ENCODE results near the gene CSPG4. TPM values are rescaled to one million over a fixed set of nuclear protein-coding genes. Genes with fewer than 3 reads are reported as not detected.

CSPG4 gene
- total and polyA plus RNA-seq, 2 of the 8 experiments (the other 6 are each of a cell fraction or from before 2014, with no cell fraction given), result 1.4 to 3.0 TPM

- no peaks in the 10 kb centered on the region for H3K79me2 ChIP-seq (ENCODE audit: control insufficient read depth in 1 of 2, insufficient read depth in 2 of 2, low read length in 2 of 2)
- no peaks in the 10 kb centered on the region for H3K79me1 ChIP-seq (ENCODE audit: low read depth, low read length)
- H4K91ac ChIP-seq (replicated peaks; ENCODE audit: insufficient read length, low read length), result no peak overlapping the region
- H3K9me3 ChIP-seq (ENCODE audit: insufficient read depth in 2 of 2, low read depth in 1 of 2, low read length in 1 of 2), result no peaks in the 10 kb centered on the region
- H3K23ac ChIP-seq (ENCODE audit: insufficient read length), result no peak overlapping the region
- no peaks in the 10 kb centered on the region for H3K27me3 ChIP-seq (replicated peaks in 1 of 4; ENCODE audit: control insufficient read depth in 3 of 4, extremely low read depth in 1 of 4, insufficient read depth in 3 of 4, low read length in 3 of 4)
- H3K56ac ChIP-seq (replicated peaks; ENCODE audit: insufficient read length, low read depth, low read length), result no peak overlapping the region
- H3K36me3 ChIP-seq (ENCODE audit: control insufficient read depth in 2 of 4, insufficient read depth in 4 of 4, low read length in 3 of 4), result no peaks in the 10 kb centered on the region
- FAIRE-seq (no peak), DNase-seq (ENCODE audit: low read depth in 1 of 2, low spot score in 2 of 2) (no peak)
- no peak overlapping the region for H3K18ac ChIP-seq (ENCODE audit: extremely low read depth, low read length)
- 0 out of 2 replicates have a peak overlapping the region, but pooled peaks have one; percentile 9 for H2BK5ac ChIP-seq (ENCODE audit: low read depth, low read length)
- no peak overlapping the region for H2BK20ac ChIP-seq (ENCODE audit: low read length)
- no peak overlapping the region for H3K4me3 ChIP-seq (ENCODE audit: extremely low read depth in 1 of 4, insufficient read depth in 2 of 4, low read depth in 3 of 4, low read length in 4 of 4)
- peak overlapping the region; percentile 23 for H3K4ac ChIP-seq (replicated peaks; ENCODE audit: insufficient read length, low read depth, low read length)
- no peak overlapping the region for H2BK15ac ChIP-seq (ENCODE audit: low read length)
- no peak overlapping the region for H3K4me2 ChIP-seq (ENCODE audit: insufficient read depth in 1 of 2, low read depth in 2 of 2, low read length in 2 of 2)
- no peak overlapping the region for H3K14ac ChIP-seq (ENCODE audit: insufficient read length)
- ChIA-PET CTCF (ENCODE audit: partially characterized antibody) (interaction anchor here (0.6 to 4.4 kb wide), 10 partner anchors 9 to 115 kb away, joined by 3 to 32 read pairs (median 4); partner anchors contain the start of genes IMP3 and SNX33), POLR2A (ENCODE audit: partially characterized antibody) (interaction anchor here (0.6 to 1.4 kb wide), 5 partner anchors 11 to 36 kb away, joined by 3 to 5 read pairs (median 3); partner anchors contain the start of gene IMP3)
- H3K9ac ChIP-seq (replicated peaks in 1 of 4; ENCODE audit: extremely low read depth in 1 of 4, low read depth in 3 of 4, low read length in 3 of 4), result no peak overlapping the region
- H2BK12ac ChIP-seq (ENCODE audit: low read depth, low read length), result no peak overlapping the region
- no peak overlapping the region for H2AK5ac ChIP-seq (ENCODE audit: low read depth, low read length)
- H2BK120ac ChIP-seq (replicated peaks; ENCODE audit: low read depth, low read length), result no peak overlapping the region
- H3K4me1 ChIP-seq (replicated peaks in 1 of 4; ENCODE audit: control insufficient read depth in 3 of 4, insufficient read depth in 4 of 4, low read length in 3 of 4), result peaks cover 7 to 22% (median 10%) of the 10 kb centered on the region in 4 experiments
- no peaks in the 10 kb centered on the region; the same call in 1 of the 2 replicates for H3K23me2 ChIP-seq (ENCODE audit: low read depth, low read length)
- TF ChIP-seq SIRT6 (IDR thresholded peaks at IDR 0.05; ENCODE audit: low read length) (no peak), PHF8 (conservative IDR thresholded peaks at IDR 0.05; ENCODE audit: low read depth, low read length) (no peak), HDAC2 (IDR thresholded peaks at IDR 0.05; ENCODE audit: borderline replicate concordance in 1 of 2, low read depth in 2 of 2, low read length in 2 of 2) (no peak), RXRA (IDR thresholded peaks at IDR 0.05; ENCODE audit: insufficient read depth, low read depth, low read length) (no peak), POU5F1 (IDR thresholded peaks at IDR 0.05; ENCODE audit: low read depth, low read length) (no peak), ATF3 (IDR thresholded peaks at IDR 0.05; ENCODE audit: insufficient read depth, low read depth, low read length) (no peak), TCF12 (IDR thresholded peaks at IDR 0.05; ENCODE audit: low read depth, low read length) (no peak), NRF1 (IDR thresholded peaks at IDR 0.05; ENCODE audit: low read depth, low read length) (no peak), MAFK (IDR thresholded peaks at IDR 0.05; ENCODE audit: low read depth, low read length) (no peak), KDM1A (IDR thresholded peaks at IDR 0.05; ENCODE audit: borderline replicate concordance, low read length) (no peak), GABPA (IDR thresholded peaks at IDR 0.05; ENCODE audit: borderline replicate concordance, insufficient read depth, low read length) (no peak)
- H4K5ac ChIP-seq (ENCODE audit: insufficient read length, low read depth, low read length), result no peak overlapping the region
- WGBS, 2 experiments (ENCODE audit: extremely low coverage in 1 of 2, insufficient coverage in 1 of 2, insufficient read length in 1 of 2, insufficient replicate concordance in 2 of 2, low coverage in 1 of 2, low lambda C conversion rate in 2 of 2, missing lambda C conversion rate in 1 of 2), result 95% methylated on average over 38 of the region's 41 CpGs; no CpG with 5 or more reads in 1 of the 2 experiments
- H4K8ac ChIP-seq (ENCODE audit: extremely low read depth, insufficient read depth, low read length), result 0 out of 2 replicates have a peak overlapping the region, but pooled peaks have one; percentile 14
- no peaks in the 10 kb centered on the region for H4K20me1 ChIP-seq (replicated peaks in 1 of 2; ENCODE audit: control insufficient read depth in 1 of 2, insufficient read depth in 2 of 2, low read length in 2 of 2)
- no peak overlapping the region for H2AFZ ChIP-seq (ENCODE audit: low read length)
- H3K27ac ChIP-seq (ENCODE audit: low read depth, low read length), result no peak overlapping the region
These were observed 36.9 kb downstream of the CSPG4 start for GRCh38 chr15:75675579-75676404.

All from H1 (cell line).